DMS 273 treated with DMSO at 0.1 percent for 48 hours (cell line): ENCODE results near the gene FARS2.

Experiments used
- DNase-seq: peaks from one replicate; lab custom pipeline; 2025; lab: John Stamatoyannopoulos, UW

Gene FARS2

GRCh38 chr6:5731435-5731834 lies 470.1 kb downstream of the FARS2 start:
- DNase-seq: no peak

- no peak for DNase-seq
Observed at GRCh38 chr6:5732496-5732895, 471.2 kb downstream of the FARS2 start.

GRCh38 chr6:5736016-5736738 lies 474.9 kb downstream of the FARS2 start:
- DNase-seq: no peak

GRCh38 chr6:5737460-5737859 lies 476.1 kb downstream of the FARS2 start:
- no peak for DNase-seq

- DNase-seq: no peak
Observed at GRCh38 chr6:5738211-5738610, 476.9 kb downstream of the FARS2 start.

GRCh38 chr6:5744497-5744896 lies 483.2 kb downstream of the FARS2 start:
- no peak for DNase-seq

- DNase-seq: no peak
Observed at GRCh38 chr6:5745081-5745480, 483.8 kb downstream of the FARS2 start.

- DNase-seq: no peak
Observed at GRCh38 chr6:5746053-5746758, 484.9 kb downstream of the FARS2 start.

GRCh38 chr6:5746759-5747130 lies 485.4 kb downstream of the FARS2 start:
- no peak for DNase-seq

- no peak for DNase-seq
Observed at GRCh38 chr6:5747379-5747778, 486.1 kb downstream of the FARS2 start.

GRCh38 chr6:5749016-5749650 lies 487.8 kb downstream of the FARS2 start:
- no peak for DNase-seq

- no peak for DNase-seq
Observed at GRCh38 chr6:5749651-5750215, 488.4 kb downstream of the FARS2 start.

- no peak for DNase-seq
Observed at GRCh38 chr6:5751525-5752390, 490.4 kb downstream of the FARS2 start.

GRCh38 chr6:5752391-5752680 lies 491.0 kb downstream of the FARS2 start:
- DNase-seq: no peak

- DNase-seq: no peak
Observed at GRCh38 chr6:5753209-5753608, 491.9 kb downstream of the FARS2 start.

- no peak for DNase-seq
Observed at GRCh38 chr6:5754904-5755303, 493.6 kb downstream of the FARS2 start.

- no peak for DNase-seq
Observed at GRCh38 chr6:5759571-5759970, 498.3 kb downstream of the FARS2 start.

GRCh38 chr6:5761370-5761769 lies 500.1 kb downstream of the FARS2 start:
- no peak for DNase-seq

- peak; percentile 50 for DNase-seq
Observed at GRCh38 chr6:5762561-5762968, 501.3 kb downstream of the FARS2 start.

- no peak for DNase-seq
Observed at GRCh38 chr6:5763407-5763806, 502.1 kb downstream of the FARS2 start.

- no peak for DNase-seq
Observed at GRCh38 chr6:5763871-5764270, 502.6 kb downstream of the FARS2 start.

- DNase-seq: no peak
Observed at GRCh38 chr6:5764401-5764955, 503.2 kb downstream of the FARS2 start.
